Measurements from ENCODE around the gene ADARB1.

The ADARB1 gene

GRCh38 chr21:45256912-45257672, 182.7 kb downstream of the ADARB1 start:
- no peak for DNase-seq

- DNase-seq: no peak
Observed at GRCh38 chr21:45257673-45258341, 183.4 kb downstream of the ADARB1 start.

- no peak for DNase-seq
Observed at GRCh38 chr21:45258466-45258865, 184.1 kb downstream of the ADARB1 start.

DNA sequence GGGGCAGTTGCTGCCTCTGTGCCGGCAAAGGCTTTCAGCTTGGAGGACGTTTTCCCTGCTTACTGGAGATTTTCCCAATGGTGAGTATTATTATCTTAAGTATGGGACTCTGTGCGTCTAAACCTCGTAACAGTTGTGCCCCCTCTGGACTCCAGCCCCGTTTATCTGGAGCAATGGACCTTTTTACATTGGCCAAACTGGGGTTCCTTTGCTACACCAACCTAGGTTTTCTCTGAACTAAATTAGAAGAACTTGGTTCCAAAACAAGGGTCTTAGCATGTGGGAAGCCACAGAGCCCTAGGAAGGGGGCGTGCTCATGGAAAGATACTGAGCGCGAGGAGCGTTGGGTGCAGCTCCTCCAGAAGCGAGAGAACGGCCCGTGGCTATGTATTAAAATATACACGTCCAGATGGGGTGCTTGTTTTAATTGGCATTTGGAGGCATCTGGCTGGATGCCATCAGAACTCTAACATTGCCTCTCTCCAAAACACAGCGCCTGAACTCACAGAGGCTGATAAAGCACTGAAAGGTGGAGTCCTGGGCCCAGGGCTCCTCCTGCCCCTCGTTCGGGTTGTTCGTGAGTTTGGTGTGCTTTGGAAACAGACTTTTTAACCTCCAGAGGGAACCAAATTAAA, 184.9 kb downstream of the ADARB1 start:
- DNase-seq: no peak

DNA sequence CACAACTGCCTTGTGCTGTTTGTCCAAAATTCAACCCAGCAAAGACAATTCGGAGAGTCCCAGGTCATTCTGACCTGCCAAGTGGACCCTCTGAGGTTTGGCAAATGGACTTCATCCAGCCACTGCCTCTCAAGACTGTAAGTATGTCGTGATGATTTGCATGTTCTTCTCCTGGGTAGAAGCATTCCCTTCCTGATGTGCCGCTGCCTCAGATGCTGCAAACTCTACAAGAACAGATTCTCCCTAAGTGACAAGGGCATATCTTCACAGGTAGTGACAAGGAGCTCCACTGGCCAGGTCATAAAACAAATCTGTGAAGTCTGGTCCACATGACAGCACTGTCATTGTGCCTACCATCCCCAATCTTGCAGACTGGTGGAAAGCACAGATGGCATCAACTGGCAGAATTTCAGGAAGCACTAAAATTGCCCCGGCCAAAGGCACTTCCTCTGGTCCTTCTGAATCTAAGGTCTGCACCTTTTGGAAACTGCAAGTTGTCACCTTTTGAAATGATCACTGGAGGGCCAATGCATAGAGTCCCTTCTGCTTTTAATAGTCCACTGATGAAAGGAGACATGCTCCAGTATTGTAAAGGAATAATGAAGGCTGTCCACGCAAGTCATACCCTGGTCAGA, 185.9 kb downstream of the ADARB1 start:
- DNase-seq: no peak

DNA sequence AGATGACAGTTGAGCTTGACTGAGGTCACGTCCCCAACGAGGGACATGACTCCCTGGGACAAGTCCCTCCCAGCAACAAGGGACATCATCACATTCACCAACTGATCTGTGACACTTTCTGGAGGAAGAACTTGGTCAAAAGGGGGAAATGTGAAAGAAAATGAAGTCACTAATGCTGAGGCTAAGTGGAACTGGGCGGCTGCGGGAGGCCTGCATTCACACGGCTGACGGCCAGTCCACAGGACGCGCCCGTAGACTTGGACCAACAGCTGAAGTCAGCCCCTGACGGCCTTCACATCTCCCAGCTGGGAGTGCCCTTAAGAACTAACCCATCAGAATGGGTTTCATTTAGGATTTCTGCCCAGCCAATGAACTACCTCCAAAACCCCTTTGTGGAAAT, 186.7 kb downstream of the ADARB1 start:
- no peak for DNase-seq

DNA sequence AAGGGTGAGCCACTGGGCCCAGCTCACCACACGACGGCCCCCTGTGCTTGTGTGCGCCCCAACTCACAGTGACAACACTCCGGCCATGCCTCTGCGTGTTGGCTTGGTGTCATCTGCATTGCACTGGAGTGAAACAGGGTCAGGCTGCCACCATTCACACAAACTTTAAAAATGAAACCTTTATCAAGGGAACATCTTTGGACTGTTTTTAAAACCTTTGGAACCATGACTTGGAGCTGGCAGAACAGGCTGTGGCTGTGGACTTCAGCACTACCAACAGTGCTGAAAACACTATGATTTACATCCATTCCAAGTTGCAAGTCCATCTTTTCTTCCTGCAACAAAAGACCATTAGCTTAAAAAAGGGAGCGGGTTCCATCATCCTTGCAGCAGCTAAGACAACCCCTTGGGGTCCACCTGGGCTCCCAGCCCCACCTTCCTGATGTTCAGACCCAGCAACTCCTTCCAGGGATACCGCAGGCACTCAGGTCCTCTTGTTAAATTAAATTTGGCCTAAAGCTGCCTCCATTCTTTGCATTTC, 187.7 kb downstream of the ADARB1 start:
- DNase-seq: no peak

- no peak for DNase-seq
Observed at GRCh38 chr21:45262616-45263015, 188.2 kb downstream of the ADARB1 start.

- no peak for DNase-seq
Observed at GRCh38 chr21:45263534-45263933, 189.2 kb downstream of the ADARB1 start.

- no peak for DNase-seq
Observed at GRCh38 chr21:45264146-45264911, 189.9 kb downstream of the ADARB1 start.

DNA sequence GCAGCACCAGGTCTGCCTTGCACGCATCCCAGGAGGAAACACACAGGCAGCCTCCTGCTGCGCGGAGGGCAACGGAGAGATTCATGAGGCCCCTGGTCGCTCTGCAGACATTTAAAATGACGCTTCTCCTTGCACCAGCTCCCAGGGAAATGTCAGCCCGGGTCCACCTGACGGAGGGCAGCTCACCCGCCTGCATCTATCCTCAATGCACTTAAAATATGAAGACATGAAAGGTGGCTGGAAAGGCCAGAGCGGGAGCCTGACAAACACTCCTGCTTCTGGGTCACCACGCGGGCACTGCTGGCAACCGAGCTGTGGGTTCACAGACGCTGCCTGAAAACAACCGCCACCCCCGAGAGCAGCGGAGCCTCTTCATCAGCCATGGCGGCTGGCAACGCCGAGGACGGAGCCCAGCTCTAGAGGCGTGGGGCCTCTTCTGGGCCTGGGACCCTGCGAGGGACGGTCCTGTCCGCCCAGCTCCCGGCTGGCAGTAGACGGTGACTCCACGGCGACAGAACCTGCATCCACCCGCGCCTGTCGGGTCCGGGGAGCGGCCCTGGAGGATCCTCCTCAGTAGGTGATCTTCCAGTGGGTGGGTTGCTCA, 190.6 kb downstream of the ADARB1 start:
- no peak for DNase-seq

GRCh38 chr21:45265721-45266517, 191.5 kb downstream of the ADARB1 start:
- DNase-seq: no peak

DNA sequence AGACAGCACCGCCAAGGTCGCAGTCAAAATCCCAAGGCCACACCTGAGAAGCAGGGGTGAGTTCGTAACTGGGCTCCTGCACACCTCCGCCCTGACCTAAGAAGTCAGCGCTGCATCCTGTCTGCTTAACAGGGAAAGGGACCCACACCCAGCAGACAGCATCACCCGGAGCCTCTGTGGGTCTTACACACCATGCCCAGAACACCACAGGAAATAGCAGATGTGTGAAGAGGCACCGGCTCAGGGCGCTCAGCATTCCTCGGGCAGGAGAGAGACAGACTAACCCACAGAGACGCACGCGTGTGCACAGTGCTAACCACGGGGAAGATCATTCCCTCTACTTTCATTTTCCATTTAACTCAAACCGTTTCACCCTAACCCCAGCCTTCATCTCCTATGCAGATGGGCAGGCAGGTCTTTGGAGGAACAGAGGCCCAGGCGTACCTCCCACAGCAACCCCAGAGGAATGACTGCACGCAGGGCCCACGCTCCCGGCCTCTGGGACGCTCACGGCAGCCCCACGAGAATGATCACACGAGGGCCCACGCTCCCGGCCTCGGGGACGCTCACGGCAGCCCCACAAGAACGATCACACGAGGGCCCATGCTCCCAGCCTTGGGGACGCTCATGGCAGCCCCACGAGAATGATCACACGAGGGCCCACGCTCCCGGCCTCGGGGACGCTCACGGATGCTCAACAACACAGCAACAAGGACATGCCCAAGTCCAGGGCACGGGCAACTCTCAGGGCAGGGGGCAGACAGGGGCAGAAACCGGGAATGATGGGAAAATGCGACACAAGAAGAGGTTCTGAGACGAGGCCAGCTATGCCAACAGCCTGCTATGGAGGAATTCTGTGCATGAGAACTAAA, 192.4 kb downstream of the ADARB1 start:
- no peak for DNase-seq

- no peak for DNase-seq
Observed at GRCh38 chr21:45267390-45267760, 193.0 kb downstream of the ADARB1 start.

- no peak for DNase-seq
Observed at GRCh38 chr21:45269861-45270260, 195.5 kb downstream of the ADARB1 start.

- no peak for DNase-seq
Observed at GRCh38 chr21:45270306-45270821, 196.0 kb downstream of the ADARB1 start.
